Panc1 (cell line): Measurements from ENCODE around the gene ITGAV.

Experiments
- POLR2AphosphoS5 ChIP-seq: IDR thresholded peaks from 2 replicates; pipeline ENCODE4 v1.6.1; 2012; ENCODE audit warnings: mild to moderate bottlenecking, low read depth, low read length, moderate library complexity
- SIN3A ChIP-seq: IDR thresholded peaks from 2 replicates; pipeline ENCODE4 v1.6.1; 2012; ENCODE audit warnings: low read depth, mild to moderate bottlenecking, low read length, moderate library complexity, borderline replicate concordance; ENCODE audit not compliant: insufficient read depth
- TF ChIP-seq, protein P1 (sequence below), 2 experiments: IDR thresholded peaks; 2 replicates each; pipeline ENCODE4 v1.6.1; 2011 to 2012; ENCODE audit warnings: low read depth in 2 of 2, control low read depth in 1 of 2, low read length in 1 of 2, mild to moderate bottlenecking in 1 of 2, moderate library complexity in 1 of 2; ENCODE audit not compliant: insufficient read depth in 1 of 2
- TF ChIP-seq, protein P2 (sequence below): fragments of 450-650 bp; IDR thresholded peaks from 2 replicates; pipeline ENCODE4 v1.5.1; 2017; ENCODE audit warnings: mild to moderate bottlenecking

DNA sequence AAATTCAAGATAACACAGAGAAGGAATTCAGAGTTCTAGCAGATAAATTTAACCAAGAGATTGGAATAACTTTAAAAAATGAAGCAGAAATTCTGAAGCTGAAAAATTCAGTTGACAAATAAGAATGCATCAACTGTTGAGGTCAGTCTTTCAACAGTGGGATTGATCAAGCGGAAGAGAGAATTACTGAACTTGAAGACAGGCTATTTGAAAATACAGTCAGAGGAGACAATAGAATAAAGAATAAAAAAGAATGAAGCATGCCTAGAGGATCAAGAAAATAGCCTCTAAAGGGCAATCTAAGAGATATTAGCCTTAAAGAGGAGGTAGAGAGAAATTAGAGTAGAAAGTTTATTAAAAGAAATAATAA, 27.7 kb upstream of the ITGAV start:
- TF ChIP-seq, protein P1, sequence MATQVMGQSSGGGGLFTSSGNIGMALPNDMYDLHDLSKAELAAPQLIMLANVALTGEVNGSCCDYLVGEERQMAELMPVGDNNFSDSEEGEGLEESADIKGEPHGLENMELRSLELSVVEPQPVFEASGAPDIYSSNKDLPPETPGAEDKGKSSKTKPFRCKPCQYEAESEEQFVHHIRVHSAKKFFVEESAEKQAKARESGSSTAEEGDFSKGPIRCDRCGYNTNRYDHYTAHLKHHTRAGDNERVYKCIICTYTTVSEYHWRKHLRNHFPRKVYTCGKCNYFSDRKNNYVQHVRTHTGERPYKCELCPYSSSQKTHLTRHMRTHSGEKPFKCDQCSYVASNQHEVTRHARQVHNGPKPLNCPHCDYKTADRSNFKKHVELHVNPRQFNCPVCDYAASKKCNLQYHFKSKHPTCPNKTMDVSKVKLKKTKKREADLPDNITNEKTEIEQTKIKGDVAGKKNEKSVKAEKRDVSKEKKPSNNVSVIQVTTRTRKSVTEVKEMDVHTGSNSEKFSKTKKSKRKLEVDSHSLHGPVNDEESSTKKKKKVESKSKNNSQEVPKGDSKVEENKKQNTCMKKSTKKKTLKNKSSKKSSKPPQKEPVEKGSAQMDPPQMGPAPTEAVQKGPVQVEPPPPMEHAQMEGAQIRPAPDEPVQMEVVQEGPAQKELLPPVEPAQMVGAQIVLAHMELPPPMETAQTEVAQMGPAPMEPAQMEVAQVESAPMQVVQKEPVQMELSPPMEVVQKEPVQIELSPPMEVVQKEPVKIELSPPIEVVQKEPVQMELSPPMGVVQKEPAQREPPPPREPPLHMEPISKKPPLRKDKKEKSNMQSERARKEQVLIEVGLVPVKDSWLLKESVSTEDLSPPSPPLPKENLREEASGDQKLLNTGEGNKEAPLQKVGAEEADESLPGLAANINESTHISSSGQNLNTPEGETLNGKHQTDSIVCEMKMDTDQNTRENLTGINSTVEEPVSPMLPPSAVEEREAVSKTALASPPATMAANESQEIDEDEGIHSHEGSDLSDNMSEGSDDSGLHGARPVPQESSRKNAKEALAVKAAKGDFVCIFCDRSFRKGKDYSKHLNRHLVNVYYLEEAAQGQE (IDR thresholded peaks at IDR 0.05; ENCODE audit: insufficient read depth in 1 of 2, low read depth in 2 of 2, low read length in 1 of 2), result no peak
- TF ChIP-seq, protein P2, sequence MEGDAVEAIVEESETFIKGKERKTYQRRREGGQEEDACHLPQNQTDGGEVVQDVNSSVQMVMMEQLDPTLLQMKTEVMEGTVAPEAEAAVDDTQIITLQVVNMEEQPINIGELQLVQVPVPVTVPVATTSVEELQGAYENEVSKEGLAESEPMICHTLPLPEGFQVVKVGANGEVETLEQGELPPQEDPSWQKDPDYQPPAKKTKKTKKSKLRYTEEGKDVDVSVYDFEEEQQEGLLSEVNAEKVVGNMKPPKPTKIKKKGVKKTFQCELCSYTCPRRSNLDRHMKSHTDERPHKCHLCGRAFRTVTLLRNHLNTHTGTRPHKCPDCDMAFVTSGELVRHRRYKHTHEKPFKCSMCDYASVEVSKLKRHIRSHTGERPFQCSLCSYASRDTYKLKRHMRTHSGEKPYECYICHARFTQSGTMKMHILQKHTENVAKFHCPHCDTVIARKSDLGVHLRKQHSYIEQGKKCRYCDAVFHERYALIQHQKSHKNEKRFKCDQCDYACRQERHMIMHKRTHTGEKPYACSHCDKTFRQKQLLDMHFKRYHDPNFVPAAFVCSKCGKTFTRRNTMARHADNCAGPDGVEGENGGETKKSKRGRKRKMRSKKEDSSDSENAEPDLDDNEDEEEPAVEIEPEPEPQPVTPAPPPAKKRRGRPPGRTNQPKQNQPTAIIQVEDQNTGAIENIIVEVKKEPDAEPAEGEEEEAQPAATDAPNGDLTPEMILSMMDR, result no peak
- TF ChIP-seq POLR2AphosphoS5 (no peak), SIN3A (no peak)
